RKO (cell line): ENCODE results near the gene NARF.

Experiments
- DNase-seq: peaks from one replicate; pipeline ENCODE4 v3.0.0-alpha.2; 2016; ENCODE audit warnings: low spot score

The NARF gene

GRCh38 chr17:82474223-82475010, 15.9 kb downstream of the NARF start:
- no peak for DNase-seq

- DNase-seq, result no peak
Observed at GRCh38 chr17:82475458-82475857, 16.9 kb downstream of the NARF start.

DNA sequence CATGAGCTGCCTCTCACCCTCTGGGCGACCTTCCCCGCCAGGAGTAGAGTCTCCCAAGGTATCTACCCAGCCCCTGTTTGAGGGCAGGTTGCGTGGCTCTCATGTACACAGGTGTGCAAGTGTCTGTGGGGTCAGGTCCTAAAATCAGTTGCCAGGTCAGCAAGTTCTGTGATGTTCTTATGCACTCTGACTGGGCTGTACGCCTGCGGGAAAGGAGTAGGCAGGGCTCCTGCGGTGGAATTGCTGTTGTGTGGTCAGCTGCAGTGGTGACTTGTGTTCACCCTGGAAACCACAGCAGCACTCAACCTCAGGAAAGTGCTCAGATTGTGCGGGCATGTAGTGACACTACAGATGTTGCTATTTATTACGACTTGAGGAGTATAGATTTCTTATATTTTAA, 19.4 kb downstream of the NARF start:
- DNase-seq, result no peak

GRCh38 chr17:82479602-82480001, 21.1 kb downstream of the NARF start:
- no peak for DNase-seq

DNA sequence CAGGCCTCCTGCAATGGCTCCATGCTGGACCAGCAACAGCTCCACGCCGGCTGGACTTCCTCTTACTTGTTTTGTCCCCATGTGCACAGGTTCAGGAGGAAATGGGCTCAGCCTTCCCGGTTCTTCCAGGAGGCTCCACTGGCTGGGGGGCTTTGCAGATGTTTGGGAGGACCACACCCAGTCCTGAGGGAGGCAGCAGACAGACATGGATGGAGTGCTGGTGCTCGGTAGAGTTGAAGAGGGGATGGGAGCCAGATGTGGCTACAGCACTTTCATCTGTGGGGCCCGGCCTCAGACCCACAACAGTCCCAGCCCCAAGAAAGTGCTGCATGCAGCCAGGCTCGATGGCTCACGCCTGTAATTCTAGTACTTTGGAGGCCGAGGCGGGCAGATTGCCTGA, 21.8 kb downstream of the NARF start:
- DNase-seq, result no peak

GRCh38 chr17:82483204-82483660, 24.7 kb downstream of the NARF start:
- no peak for DNase-seq

- no peak for DNase-seq
Observed at GRCh38 chr17:82483836-82484235, 25.3 kb downstream of the NARF start.

DNA sequence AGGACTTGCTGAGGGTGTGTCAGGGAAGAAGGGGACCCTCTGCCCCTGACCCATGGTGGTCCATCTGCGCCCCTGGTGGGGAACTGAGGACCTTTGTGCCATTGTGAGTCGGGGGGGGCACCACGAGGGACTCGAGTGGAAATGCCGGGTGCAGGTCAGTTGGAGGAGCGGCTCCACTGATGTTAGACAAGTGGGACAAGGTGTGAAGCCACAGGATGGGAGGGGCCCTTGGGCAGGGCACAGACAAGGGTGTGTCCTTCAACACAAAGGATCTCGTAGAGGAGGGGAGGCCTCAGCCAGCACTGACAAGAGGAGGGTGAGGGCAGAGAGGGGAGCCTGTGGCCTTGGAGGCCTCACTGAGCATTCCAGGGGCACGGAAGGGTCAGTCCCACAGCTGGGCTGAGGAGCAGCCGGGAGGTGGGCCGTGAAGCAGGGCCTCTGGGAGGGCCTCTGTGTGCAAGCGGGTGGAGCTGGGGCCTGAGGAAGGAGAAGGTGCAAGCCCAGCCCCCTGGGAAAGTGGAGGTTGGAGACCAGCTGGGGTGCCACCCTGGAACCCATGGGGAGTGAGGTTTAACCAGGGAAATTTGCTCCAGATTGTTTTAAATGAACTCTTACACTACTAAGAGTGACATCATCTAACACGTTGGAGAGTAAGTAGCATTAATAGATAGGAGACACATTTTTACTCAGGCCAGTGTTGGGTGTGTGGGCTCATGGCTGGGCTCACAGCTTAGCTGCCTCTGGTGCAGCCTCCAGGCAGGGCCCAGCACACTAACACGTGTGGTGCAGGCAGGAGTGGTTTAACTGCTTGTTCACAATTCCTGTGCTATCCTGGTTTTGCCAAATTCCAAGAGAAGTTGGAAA, 27.9 kb downstream of the NARF start:
- DNase-seq, result no peak

- no peak for DNase-seq
Observed at GRCh38 chr17:82487910-82488309, 29.4 kb downstream of the NARF start.

- DNase-seq, result no peak
Observed at GRCh38 chr17:82489117-82489516, 30.6 kb downstream of the NARF start.

- no peak for DNase-seq
Observed at GRCh38 chr17:82489851-82490511, 31.4 kb downstream of the NARF start.

GRCh38 chr17:82490512-82491195, 32.1 kb downstream of the NARF start:
- no peak for DNase-seq

DNA sequence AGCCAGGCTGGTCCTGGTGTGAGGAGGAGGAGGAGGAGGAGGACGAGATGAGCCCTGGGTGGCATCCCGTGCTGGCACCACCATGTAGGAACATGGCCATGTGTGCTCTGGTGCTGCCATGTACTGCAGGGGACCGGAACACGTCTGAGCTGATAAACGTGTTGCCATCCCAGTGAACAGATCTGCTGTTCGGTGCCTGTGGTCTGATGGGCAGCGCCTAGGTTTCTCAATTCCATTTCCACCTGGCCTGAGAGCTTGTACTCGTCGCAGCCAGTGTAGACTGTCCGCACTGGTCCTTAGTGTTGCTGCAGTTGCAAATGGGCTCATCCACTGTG, 32.6 kb downstream of the NARF start:
- no peak for DNase-seq

DNA sequence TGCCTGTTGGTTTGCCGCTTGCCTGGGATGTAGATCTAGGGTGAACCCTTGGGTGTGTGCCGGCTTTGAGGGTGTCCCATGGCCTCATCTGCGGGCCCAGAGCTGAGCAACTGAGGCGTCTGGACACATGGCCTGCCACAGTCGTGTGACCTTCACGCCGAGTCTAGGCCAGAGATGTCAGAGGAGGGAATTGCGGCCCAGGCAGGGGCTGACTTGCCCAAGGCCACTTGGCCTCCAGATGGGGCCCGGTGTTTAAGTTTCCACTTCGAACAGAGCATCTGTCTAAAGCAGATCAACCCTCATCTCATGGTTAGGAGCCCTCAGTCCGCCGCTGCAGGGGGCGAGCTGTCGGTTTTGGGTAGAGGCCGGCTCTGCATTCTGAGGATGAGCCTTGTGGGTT, 33.0 kb downstream of the NARF start:
- no peak for DNase-seq

DNA sequence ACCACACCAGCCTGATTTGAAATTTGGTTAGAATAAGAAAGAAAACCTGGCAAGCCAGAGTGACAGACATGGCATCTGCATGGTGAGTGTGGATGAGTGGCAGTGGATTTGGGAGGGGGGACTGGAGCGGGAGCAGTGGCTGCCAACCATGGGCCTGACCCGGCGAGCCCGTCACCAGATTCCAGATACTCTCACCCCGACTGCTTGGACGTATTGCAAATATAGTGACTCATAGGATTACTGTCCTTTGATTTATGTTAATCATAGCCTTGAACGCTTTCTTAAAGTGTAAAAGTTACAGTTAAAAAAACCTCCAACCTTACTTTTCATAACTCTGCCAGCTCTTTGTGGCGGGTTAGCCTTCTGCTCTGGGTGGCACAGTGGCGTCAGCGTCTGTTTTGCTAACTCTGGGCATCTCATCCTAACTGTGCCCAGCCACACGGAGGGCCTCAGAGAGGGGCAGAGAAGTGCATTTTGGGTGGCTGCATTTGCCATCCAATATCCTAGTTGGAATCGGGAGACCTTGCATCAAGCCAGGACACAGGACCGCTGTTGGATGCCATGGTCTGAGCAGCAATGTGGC, 34.2 kb downstream of the NARF start:
- DNase-seq, result peak; percentile 90

- peak; percentile 71 for DNase-seq
Observed at GRCh38 chr17:82493226-82493781, 34.8 kb downstream of the NARF start.

DNA sequence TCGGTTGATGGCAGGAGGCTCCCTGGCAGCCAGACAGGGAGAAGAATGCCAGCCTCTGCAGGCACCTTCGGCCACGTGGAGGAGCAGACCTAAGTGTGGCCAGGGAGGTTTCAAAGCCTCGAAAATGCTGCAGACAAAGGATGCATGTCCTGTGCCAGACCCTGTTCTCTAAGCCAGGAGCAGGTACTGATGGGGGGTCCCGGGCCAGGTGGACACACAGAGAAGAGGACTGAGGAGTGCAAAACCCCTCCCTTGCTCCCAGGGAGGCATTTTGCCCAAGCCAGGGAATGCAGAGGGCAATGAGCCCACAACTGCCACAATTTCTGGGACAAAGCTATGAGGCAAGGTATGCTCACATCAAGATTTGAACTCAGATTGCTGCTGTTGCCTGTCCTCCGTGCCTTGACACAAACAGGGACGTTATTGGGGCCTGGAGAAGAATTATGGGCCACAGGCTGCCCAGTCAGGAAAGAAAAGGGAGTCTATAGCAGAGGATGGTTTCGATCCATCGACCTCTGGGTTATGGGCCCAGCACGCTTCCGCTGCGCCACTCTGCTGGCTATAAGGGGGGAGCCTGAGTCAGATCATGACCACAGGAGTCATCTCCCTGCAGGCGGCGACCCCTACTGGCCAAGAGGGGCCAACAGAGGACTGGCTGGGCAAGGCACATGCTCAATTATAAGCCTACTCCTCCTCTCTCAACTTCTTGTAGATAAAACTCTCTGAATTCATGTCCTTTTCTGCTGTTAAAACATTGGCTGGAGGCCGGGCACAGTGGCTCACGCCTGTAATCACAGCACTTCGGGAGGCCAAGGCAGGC, 35.9 kb downstream of the NARF start:
- peak; percentile 95 for DNase-seq

- DNase-seq, result no peak
Observed at GRCh38 chr17:82495844-82496528, 37.4 kb downstream of the NARF start.

DNA sequence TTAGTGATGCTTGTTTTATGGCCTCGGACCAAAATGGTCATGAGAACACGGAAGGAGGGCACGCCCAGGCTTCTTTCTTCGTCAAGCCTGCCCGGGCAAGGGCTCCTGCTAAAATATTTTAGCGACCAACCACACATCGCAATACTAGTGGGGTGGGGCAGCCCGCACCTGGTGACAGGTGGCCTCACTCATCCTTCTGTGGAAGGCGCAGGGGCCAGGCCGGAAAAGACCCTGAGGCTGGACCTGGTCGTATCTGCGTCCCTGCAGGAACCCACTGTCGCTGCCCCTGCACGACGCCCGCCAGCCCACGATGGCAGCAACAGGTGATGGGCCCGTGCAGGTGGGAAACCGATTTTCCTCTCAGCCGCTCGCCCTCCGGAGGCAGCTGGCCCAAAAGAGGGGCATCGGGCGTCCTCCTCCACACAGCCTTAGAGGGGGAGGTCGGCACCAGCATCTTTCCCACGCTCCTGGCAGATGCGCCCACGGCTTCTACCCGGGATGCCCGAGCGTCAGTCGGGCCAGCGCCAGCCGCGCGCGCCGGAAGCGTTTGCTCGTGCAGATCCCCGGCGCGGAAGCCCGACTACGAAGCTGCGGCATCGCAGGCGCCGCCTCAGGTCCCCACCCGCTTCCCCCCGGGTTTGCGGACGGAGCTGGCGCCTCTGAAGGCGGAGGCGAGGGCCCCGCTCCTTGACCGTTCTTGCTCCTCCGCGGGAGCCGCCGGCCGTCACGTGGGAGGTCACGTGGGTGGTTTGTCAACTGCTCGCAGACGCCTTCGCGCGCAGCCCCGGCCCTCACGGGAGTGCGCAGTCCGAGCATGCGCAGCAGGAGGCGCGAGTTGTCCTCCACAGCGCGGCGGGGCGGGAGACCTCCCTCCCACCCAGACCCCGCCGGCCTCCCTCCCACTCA, 38.2 kb downstream of the NARF start:
- peak; percentile 95 for DNase-seq
